Measurements from ENCODE around the gene RBMXL2.

The RBMXL2 gene

DNA sequence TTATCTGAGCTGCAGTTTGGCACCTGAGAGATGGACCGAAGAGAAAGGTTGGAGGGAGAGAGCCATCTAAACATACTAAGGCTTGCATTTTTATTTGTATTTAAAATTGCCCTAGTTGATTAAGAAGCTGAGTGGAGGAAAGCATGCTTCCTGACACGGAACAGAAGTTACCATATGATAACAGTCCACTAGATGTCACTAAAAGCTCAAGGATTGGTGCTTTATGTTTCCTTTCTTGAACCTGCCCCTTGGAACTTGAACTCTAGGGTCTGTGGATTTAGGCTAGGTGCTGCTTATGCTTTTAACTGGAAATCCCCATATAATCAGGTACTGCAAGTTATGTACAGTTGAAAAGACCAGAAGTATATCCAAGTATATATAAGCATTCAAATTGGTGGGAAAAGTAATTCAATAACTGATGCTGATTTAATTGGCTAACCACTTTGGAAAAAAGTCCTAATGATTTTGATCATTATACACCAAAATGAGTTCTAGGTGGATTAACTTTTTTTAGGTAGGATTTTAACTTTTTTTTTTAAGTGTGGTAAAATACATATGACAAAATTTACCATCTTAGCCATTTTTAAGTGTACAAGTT is 9.5 kb downstream of the RBMXL2 start:
- TF ChIP-seq, protein P1, sequence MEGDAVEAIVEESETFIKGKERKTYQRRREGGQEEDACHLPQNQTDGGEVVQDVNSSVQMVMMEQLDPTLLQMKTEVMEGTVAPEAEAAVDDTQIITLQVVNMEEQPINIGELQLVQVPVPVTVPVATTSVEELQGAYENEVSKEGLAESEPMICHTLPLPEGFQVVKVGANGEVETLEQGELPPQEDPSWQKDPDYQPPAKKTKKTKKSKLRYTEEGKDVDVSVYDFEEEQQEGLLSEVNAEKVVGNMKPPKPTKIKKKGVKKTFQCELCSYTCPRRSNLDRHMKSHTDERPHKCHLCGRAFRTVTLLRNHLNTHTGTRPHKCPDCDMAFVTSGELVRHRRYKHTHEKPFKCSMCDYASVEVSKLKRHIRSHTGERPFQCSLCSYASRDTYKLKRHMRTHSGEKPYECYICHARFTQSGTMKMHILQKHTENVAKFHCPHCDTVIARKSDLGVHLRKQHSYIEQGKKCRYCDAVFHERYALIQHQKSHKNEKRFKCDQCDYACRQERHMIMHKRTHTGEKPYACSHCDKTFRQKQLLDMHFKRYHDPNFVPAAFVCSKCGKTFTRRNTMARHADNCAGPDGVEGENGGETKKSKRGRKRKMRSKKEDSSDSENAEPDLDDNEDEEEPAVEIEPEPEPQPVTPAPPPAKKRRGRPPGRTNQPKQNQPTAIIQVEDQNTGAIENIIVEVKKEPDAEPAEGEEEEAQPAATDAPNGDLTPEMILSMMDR (IDR thresholded peaks at IDR 0.05; ENCODE audit: low read depth, low read length), result peak; percentile 63
- no peak for DNase-seq (ENCODE audit: extremely low read depth, low read depth)

DNA sequence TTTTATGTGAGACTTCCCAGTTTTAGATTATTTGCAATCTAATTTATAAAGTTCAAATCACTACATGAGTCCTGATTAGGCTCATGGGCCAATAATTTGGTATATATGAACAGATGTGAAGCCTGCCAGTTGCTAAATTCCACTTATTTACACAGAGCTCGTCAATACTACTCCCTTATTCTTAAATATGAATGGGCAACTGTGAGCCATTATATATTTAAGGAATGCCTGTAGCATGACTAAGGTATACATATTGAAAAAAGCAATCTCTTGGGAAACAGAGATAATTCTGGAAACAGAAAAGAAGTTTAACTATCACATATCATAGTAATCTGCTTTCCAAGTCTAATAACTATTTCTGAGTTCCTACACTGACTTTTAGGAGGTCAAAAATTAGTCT is 27.0 kb downstream of the RBMXL2 start:
- DNase-seq (ENCODE audit: extremely low read depth, low read depth), result no peak
- TF ChIP-seq, protein P1 (IDR thresholded peaks at IDR 0.05; ENCODE audit: low read depth, low read length), result no peak

DNA sequence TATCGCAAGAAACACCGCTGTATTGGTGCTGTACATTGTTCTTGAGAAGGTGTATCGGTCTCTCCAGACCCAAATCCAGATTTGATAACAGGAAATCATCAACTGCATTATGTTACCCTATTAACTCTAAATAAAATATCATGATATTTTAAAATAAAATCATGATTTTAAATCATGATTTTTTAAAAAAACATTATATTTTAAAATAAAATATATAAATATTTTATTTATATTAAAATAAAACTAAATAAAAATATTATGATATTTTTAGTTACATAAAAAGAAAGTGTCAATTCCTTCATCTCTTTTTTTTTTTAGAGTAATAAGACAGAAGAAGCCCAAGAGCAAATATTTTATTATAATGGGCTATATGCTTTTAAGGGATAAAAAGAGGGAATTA is 27.6 kb downstream of the RBMXL2 start:
- no peak for DNase-seq (ENCODE audit: extremely low read depth, low read depth)
- TF ChIP-seq, protein P1 (IDR thresholded peaks at IDR 0.05; ENCODE audit: low read depth, low read length), result no peak

DNA sequence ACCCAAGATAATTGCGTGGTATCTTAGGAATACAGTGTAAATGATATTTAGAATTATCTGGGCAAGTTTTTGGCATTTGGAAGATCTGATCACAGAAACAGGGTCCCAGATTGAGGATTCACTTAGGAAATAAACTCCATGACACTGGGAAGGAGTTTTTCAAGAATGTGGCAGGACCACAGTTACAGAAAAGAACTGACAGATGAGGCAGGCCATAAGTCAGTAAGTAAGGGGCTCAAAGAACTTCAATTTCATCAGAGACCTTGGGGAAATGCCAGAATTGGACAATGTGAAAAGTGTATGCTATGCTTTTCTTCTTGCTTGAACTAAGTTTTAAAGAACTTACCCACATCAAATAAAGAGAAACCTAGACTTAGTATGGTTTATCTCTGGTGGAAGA is 49.3 kb downstream of the RBMXL2 start:
- TF ChIP-seq, protein P1 (IDR thresholded peaks at IDR 0.05; ENCODE audit: low read depth, low read length), result no peak
- DNase-seq (ENCODE audit: extremely low read depth, low read depth), result no peak

Measured in AG09319 (cell line).